ENCODE data around the gene ZW10. TPM values are rescaled to one million over a fixed set of nuclear protein-coding genes. Genes with fewer than 3 reads are reported as not detected.

Gene ZW10
- polyA plus RNA-seq, 2 donors: 2.6 to 8.3 TPM

- Histone ChIP-seq H3K4me3 (ENCODE audit: low read depth in 1 of 2, low read length in 2 of 2) (no peak overlapping the region), H3K4me1 (ENCODE audit: control insufficient read depth in 2 of 2, insufficient read depth in 2 of 2, low read length in 1 of 2) (peaks cover 0 to 8% of the 10 kb centered on the region in 2 donors), H3K36me3 (ENCODE audit: control insufficient read depth in 2 of 2, insufficient read depth in 2 of 2, low read length in 1 of 2) (no peaks in the 10 kb centered on the region), H3K27me3 (ENCODE audit: control insufficient read depth in 1 of 2, insufficient read depth in 2 of 2, low read length in 2 of 2) (no peaks in the 10 kb centered on the region), H3K9me3 (ENCODE audit: control insufficient read depth in 2 of 2, insufficient read depth in 1 of 2, low read depth in 1 of 2, low read length in 1 of 2) (peaks cover 0 to 3% of the 10 kb centered on the region in 2 donors), H3K27ac (ENCODE audit: low read depth in 2 of 2, low read length in 1 of 2) (no peak overlapping the region)
- WGBS, 2 donors: 93 to 96% methylated on average over 12 to 13 of the region's 13 CpGs
Observed at GRCh38 chr11:113693030-113693429, 80.5 kb downstream of the ZW10 start.

GRCh38 chr11:113690619-113691569 lies 82.6 kb downstream of the ZW10 start:
- Histone ChIP-seq H3K9me3 (ENCODE audit: control insufficient read depth in 2 of 2, insufficient read depth in 1 of 2, low read depth in 1 of 2, low read length in 1 of 2) (peaks cover 0 to 3% of the 10 kb centered on the region in 2 donors), H3K27ac (ENCODE audit: low read depth in 2 of 2, low read length in 1 of 2) (no peak overlapping the region), H3K4me3 (ENCODE audit: low read depth in 1 of 2, low read length in 2 of 2) (no peak overlapping the region), H3K36me3 (ENCODE audit: control insufficient read depth in 2 of 2, insufficient read depth in 2 of 2, low read length in 1 of 2) (no peaks in the 10 kb centered on the region), H3K27me3 (ENCODE audit: control insufficient read depth in 1 of 2, insufficient read depth in 2 of 2, low read length in 2 of 2) (no peaks in the 10 kb centered on the region), H3K4me1 (ENCODE audit: control insufficient read depth in 2 of 2, insufficient read depth in 2 of 2, low read length in 1 of 2) (peaks cover 0 to 8% of the 10 kb centered on the region in 2 donors)
- 60 to 73% methylated on average over 15 of the region's 15 CpGs for WGBS, 2 donors

- WGBS, 2 donors: 94 to 95% methylated on average over 19 of the region's 19 CpGs
- no peak overlapping the region for H3K27ac ChIP-seq (ENCODE audit: low read depth in 2 of 2, low read length in 1 of 2)
- peaks cover 0 to 8% of the 10 kb centered on the region in 2 donors for H3K4me1 ChIP-seq (ENCODE audit: control insufficient read depth in 2 of 2, insufficient read depth in 2 of 2, low read length in 1 of 2)
- H3K9me3 ChIP-seq (ENCODE audit: control insufficient read depth in 2 of 2, insufficient read depth in 1 of 2, low read depth in 1 of 2, low read length in 1 of 2): peaks cover 0 to 3% of the 10 kb centered on the region in 2 donors
- H3K36me3 ChIP-seq (ENCODE audit: control insufficient read depth in 2 of 2, insufficient read depth in 2 of 2, low read length in 1 of 2): no peaks in the 10 kb centered on the region
- H3K27me3 ChIP-seq (ENCODE audit: control insufficient read depth in 1 of 2, insufficient read depth in 2 of 2, low read length in 2 of 2): no peaks in the 10 kb centered on the region
- no peak overlapping the region for H3K4me3 ChIP-seq (ENCODE audit: low read depth in 1 of 2, low read length in 2 of 2)
Observed at GRCh38 chr11:113689768-113690618, 83.5 kb downstream of the ZW10 start.

- 58 to 63% methylated on average over 2 of the region's 2 CpGs for WGBS, 2 donors
- Histone ChIP-seq H3K27me3 (ENCODE audit: control insufficient read depth in 1 of 2, insufficient read depth in 2 of 2, low read length in 2 of 2) (no peaks in the 10 kb centered on the region), H3K36me3 (ENCODE audit: control insufficient read depth in 2 of 2, insufficient read depth in 2 of 2, low read length in 1 of 2) (no peaks in the 10 kb centered on the region), H3K9me3 (ENCODE audit: control insufficient read depth in 2 of 2, insufficient read depth in 1 of 2, low read depth in 1 of 2, low read length in 1 of 2) (peaks cover 0 to 3% of the 10 kb centered on the region in 2 donors), H3K4me1 (ENCODE audit: control insufficient read depth in 2 of 2, insufficient read depth in 2 of 2, low read length in 1 of 2) (peaks cover 0 to 6% of the 10 kb centered on the region in 2 donors), H3K27ac (ENCODE audit: low read depth in 2 of 2, low read length in 1 of 2) (no peak overlapping the region), H3K4me3 (ENCODE audit: low read depth in 1 of 2, low read length in 2 of 2) (no peak overlapping the region)
Observed at GRCh38 chr11:113685654-113686359, 87.7 kb downstream of the ZW10 start.

GRCh38 chr11:113684496-113684895 lies 89.0 kb downstream of the ZW10 start:
- H3K4me3 ChIP-seq (ENCODE audit: low read depth in 1 of 2, low read length in 2 of 2): no peak overlapping the region
- no peaks in the 10 kb centered on the region for H3K4me1 ChIP-seq (ENCODE audit: control insufficient read depth in 2 of 2, insufficient read depth in 2 of 2, low read length in 1 of 2)
- no peaks in the 10 kb centered on the region for H3K27me3 ChIP-seq (ENCODE audit: control insufficient read depth in 1 of 2, insufficient read depth in 2 of 2, low read length in 2 of 2)
- H3K36me3 ChIP-seq (ENCODE audit: control insufficient read depth in 2 of 2, insufficient read depth in 2 of 2, low read length in 1 of 2): no peaks in the 10 kb centered on the region
- 56 to 63% methylated on average over 5 of the region's 5 CpGs for whole genome bisulfite sequencing, 2 donors
- no peaks in the 10 kb centered on the region for H3K9me3 ChIP-seq (ENCODE audit: control insufficient read depth in 2 of 2, insufficient read depth in 1 of 2, low read depth in 1 of 2, low read length in 1 of 2)
- no peak overlapping the region for H3K27ac ChIP-seq (ENCODE audit: low read depth in 2 of 2, low read length in 1 of 2)

GRCh38 chr11:113683481-113684046 lies 89.9 kb downstream of the ZW10 start:
- Histone ChIP-seq H3K27ac (ENCODE audit: low read depth in 2 of 2, low read length in 1 of 2) (no peak overlapping the region), H3K4me1 (ENCODE audit: control insufficient read depth in 2 of 2, insufficient read depth in 2 of 2, low read length in 1 of 2) (no peaks in the 10 kb centered on the region), H3K36me3 (ENCODE audit: control insufficient read depth in 2 of 2, insufficient read depth in 2 of 2, low read length in 1 of 2) (no peaks in the 10 kb centered on the region), H3K27me3 (ENCODE audit: control insufficient read depth in 1 of 2, insufficient read depth in 2 of 2, low read length in 2 of 2) (no peaks in the 10 kb centered on the region), H3K9me3 (ENCODE audit: control insufficient read depth in 2 of 2, insufficient read depth in 1 of 2, low read depth in 1 of 2, low read length in 1 of 2) (no peaks in the 10 kb centered on the region), H3K4me3 (ENCODE audit: low read depth in 1 of 2, low read length in 2 of 2) (no peak overlapping the region)
- 72 to 84% methylated on average over 6 of the region's 6 CpGs for WGBS, 2 donors

Other genes starting within 250 kb of the ZW10 start
- under 1 TPM; 0.18 to 0.49 TPM for gene TMPRSS5, start 67.4 kb downstream of the ZW10 start, polyA plus RNA-seq
- gene CLDN25, start 6.1 kb upstream of the ZW10 start, polyA plus RNA-seq: not detected
- 1 to 10 TPM; 3.5 to 5.8 TPM for gene USP28, start 101.9 kb upstream of the ZW10 start, polyA plus RNA-seq
- gene HTR3B, start 131.1 kb upstream of the ZW10 start, polyA plus RNA-seq: under 1 TPM; 0.31 to 0.44 TPM
- under 1 TPM in 1 of 2 donors, not detected in 1; 0.13 TPM for gene HTR3A, start 201.4 kb upstream of the ZW10 start, polyA plus RNA-seq